GM12892 (cell line): Measurements from ENCODE around the gene WFDC1.

ENCODE experiments used
- POLR2A ChIP-seq: IDR thresholded peaks from 2 replicates; pipeline ENCODE4 v1.6.1; 2011; ENCODE audit warnings: low read depth, low read length, control low read depth
- POLR2AphosphoS5 ChIP-seq: IDR thresholded peaks from 2 replicates; pipeline ENCODE4 v1.6.1; 2011; ENCODE audit warnings: low read depth, low read length, control low read depth

DNA sequence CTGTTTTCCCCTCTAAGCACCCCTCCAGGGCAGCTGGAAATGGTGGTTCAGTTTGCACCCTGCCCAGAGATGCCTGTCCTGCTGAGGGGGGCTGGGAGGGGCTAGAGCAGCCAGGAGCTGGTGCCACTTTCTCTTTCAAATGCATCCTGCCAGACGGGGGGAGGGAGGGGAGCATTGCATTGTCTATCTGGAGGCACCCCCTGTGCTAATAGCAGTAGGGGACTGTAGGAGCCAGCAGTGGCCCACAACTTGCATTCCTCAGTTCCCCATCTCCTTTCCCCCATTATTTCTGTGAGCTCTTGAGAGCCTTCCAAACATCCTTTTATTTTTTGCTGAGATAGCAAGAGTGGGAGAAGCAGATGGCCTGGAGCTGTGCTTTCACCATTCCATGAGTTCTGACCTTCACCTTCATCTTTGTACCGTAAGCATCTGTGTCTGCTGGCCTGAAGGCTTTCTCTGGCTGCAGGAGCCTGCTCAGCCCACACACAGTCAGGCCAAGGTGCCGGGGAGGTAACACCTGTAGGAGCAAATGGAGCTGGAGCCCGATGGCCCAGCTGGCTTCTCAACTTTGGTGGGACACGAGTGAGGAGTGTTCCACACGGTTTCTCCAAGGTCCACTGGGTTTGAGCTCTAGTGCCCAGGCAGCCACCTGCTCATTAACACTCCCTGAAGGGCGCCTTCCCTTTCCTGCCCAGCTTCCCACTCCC is 5.2 kb downstream of the WFDC1 start:
- no peak for TF ChIP-seq POLR2AphosphoS5
- TF ChIP-seq POLR2A, result no peak
